Progenitor cell of endocrine pancreas (in vitro differentiated cells): ENCODE measurements around the gene MTHFD2L. TPM values are rescaled to one million over a fixed set of nuclear protein-coding genes. Genes with fewer than 3 reads are reported as not detected.

ENCODE experiments used
- DNase-seq: peaks from one replicate; pipeline ENCODE4 v3.0.0; 2021; ENCODE audit warnings: low spot score; ENCODE audit not compliant: unreplicated experiment
- H3K27ac Mint-ChIP-seq: 2 replicates; pipeline ENCODE4 v1.8.0; 2021; ENCODE audit warnings: mild to moderate bottlenecking, moderate library complexity, mixed read lengths
- H3K27me3 Mint-ChIP-seq: 2 replicates; pipeline ENCODE4 v1.8.0; 2021; ENCODE audit warnings: mixed read lengths
- H3K36me3 Mint-ChIP-seq: 2 replicates; pipeline ENCODE4 v1.8.0; 2022; ENCODE audit warnings: mixed read lengths; ENCODE audit not compliant: insufficient read depth
- H3K4me1 Mint-ChIP-seq: 2 replicates; pipeline ENCODE4 v1.8.0; 2021; ENCODE audit warnings: low read depth, mixed read lengths
- H3K4me3 Mint-ChIP-seq: 2 replicates; pipeline ENCODE4 v1.8.0; 2021; ENCODE audit warnings: low read depth, mild to moderate bottlenecking, moderate library complexity, mixed read lengths
- H3K9me3 Mint-ChIP-seq: 2 replicates; pipeline ENCODE4 v1.8.0; 2021; ENCODE audit warnings: low read depth, mixed read lengths
- total RNA-seq: library from RNA; stranded (reverse); gene quantifications from 2 replicates; pipeline ENCODE4 v1.2.1, GENCODE V29; 2021
- TF ChIP-seq, protein P1 (sequence below): fragments of 200-600 bp; sonication (generic); IDR thresholded peaks from one replicate; pipeline ENCODE4 v1.5.0; 2021; ENCODE audit warnings: antibody characterized with exemption, mild to moderate bottlenecking; ENCODE audit not compliant: unreplicated experiment

The MTHFD2L gene
- total RNA-seq, 1 donor from 2014 or later, result 23.3 TPM

DNA sequence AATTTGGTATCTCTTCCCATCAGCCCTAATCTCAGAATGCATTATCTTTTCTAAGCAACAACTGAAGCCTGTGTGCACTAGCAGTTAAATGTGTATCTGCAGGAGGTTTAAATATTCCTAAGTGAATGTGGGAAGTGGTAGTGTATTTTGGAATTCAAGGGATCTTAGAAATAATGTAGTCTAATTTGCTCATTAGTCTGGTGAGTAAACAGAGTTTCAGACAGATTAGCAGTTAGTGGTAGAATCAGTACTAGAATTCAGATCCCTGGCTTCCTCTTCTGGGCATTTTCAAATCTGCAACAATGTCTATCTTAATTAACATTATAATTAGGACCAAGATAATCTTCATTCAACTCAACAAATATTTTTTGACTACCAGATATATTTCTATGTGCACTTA is 47.2 kb upstream of the MTHFD2L start:
- no peaks in the 10 kb centered on the region for H3K9me3 Mint-ChIP-seq
- H3K36me3 Mint-ChIP-seq, result no peaks in the 10 kb centered on the region
- H3K27me3 Mint-ChIP-seq, result peaks cover 3% of the 10 kb centered on the region
- H3K4me1 Mint-ChIP-seq, result peaks cover 4% of the 10 kb centered on the region
- no peak overlapping the region for H3K27ac Mint-ChIP-seq
- no peak overlapping the region for H3K4me3 Mint-ChIP-seq
- DNase-seq, result no peak
- TF ChIP-seq, protein P1, sequence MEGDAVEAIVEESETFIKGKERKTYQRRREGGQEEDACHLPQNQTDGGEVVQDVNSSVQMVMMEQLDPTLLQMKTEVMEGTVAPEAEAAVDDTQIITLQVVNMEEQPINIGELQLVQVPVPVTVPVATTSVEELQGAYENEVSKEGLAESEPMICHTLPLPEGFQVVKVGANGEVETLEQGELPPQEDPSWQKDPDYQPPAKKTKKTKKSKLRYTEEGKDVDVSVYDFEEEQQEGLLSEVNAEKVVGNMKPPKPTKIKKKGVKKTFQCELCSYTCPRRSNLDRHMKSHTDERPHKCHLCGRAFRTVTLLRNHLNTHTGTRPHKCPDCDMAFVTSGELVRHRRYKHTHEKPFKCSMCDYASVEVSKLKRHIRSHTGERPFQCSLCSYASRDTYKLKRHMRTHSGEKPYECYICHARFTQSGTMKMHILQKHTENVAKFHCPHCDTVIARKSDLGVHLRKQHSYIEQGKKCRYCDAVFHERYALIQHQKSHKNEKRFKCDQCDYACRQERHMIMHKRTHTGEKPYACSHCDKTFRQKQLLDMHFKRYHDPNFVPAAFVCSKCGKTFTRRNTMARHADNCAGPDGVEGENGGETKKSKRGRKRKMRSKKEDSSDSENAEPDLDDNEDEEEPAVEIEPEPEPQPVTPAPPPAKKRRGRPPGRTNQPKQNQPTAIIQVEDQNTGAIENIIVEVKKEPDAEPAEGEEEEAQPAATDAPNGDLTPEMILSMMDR, result no peak

DNA sequence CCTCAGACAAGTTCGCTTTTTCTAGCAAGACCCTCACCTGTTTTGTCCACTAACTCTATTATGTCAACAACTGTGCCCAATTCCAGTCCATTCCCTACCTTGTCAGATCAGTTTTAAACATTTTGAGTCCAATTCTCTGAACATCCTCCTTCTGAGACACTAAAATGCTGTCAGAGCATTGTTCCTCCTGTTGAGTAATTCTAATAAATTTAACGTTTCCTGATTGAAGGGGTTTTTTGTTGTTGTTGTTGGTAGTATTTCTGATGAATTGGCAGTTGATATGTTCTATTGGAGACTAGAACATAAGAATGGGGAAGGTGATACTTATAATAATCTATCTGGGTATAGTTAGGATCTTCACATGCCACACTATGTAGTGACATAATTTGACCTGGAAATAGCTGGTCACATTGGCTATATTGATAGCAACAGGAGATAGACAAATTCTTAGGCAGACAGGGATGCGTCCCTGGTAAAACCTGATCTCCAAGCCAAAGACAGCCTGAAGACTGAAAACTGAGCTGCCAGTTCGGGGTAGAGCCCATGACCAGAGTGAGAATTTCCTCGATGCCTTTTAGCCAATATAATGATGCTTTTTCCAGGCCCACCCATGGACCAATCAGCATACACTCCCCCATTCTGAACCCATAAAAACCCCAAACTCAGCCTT is 46.5 kb upstream of the MTHFD2L start:
- Mint-ChIP-seq H3K27me3 (no peaks in the 10 kb centered on the region), H3K36me3 (no peaks in the 10 kb centered on the region), H3K9me3 (no peaks in the 10 kb centered on the region), H3K4me1 (peaks cover 4% of the 10 kb centered on the region), H3K27ac (no peak overlapping the region), H3K4me3 (no peak overlapping the region)
- TF ChIP-seq, protein P1, result no peak
- no peak for DNase-seq

DNA sequence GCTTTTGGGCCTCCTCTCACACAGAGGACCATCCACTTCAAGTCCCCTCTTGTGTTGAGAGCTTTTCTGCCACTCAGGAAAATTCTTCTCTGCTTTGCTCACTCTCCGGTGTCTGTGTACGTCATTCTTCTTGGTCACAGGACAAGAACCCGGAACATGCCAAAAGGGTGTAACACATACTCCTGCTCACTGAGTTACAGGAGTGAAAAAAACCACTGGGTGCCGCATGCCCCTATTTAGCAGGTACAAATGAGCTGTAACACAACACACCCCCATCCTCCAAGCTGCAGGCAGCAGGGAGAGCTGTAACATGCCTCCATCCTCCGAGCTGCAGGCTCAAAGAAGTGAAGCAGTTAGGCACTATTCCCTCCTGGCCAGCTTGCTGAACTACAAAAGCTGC is 45.9 kb upstream of the MTHFD2L start:
- TF ChIP-seq, protein P1, result no peak
- no peak for DNase-seq
- peaks cover 7% of the 10 kb centered on the region for H3K4me1 Mint-ChIP-seq
- H3K27ac Mint-ChIP-seq, result no peak overlapping the region
- H3K4me3 Mint-ChIP-seq, result no peak overlapping the region
- no peaks in the 10 kb centered on the region for H3K36me3 Mint-ChIP-seq
- H3K27me3 Mint-ChIP-seq, result no peaks in the 10 kb centered on the region
- no peaks in the 10 kb centered on the region for H3K9me3 Mint-ChIP-seq

DNA sequence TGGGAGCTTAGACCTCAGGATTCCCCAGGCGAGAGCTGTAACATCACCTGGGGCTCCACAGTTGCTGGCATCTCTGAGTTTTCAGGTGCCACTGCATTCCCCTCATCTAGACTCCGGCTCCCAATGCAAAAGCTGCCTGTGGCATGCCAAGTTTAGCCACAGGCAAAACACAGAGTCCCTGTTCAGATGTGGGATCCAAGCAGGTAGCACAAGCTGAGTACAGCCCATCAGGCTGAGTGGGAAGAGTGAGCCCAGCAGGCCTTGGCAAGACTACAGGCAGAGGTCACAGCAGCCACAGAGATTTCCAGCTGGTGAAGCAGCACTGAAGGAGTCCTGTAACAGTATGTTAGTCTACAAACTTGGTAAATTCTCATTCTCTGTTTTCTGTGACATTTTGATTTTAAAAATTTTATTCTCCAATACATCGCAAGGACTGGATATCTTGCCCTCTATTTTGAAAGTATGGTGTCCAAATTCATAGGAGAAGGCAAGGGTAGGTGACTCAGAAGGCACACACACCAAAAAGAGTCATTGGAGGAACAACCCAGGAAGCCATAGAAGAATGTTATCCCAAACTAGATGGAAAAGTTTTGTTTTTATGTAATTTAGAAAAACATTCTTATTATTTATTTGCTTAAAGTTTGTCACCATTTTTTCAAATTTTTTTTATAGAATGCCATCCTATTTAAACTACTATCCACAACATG is 45.4 kb upstream of the MTHFD2L start:
- Mint-ChIP-seq H3K4me3 (no peak overlapping the region), H3K9me3 (no peaks in the 10 kb centered on the region), H3K4me1 (peaks cover 11% of the 10 kb centered on the region), H3K27me3 (no peaks in the 10 kb centered on the region), H3K36me3 (no peaks in the 10 kb centered on the region), H3K27ac (no peak overlapping the region)
- TF ChIP-seq, protein P1, result no peak
- no peak for DNase-seq

DNA sequence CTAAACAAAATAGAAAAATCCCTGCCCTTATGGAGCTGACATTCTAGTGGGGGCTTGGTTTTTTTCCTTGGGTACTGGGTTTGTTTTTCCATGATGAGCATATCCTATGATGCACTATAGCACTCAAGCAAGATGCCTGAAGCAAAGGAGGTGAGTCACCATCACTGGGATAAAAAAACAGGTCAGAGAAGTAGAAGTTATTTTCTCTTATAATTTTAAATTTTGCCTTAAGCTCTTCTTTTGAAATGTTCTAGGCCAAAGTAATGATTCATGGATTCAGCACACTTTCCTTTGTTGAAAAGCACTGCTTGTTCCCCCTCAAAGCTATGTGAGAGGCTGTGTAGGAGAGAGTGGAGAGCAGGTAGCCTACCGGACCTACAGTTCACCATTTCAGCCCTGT is 43.7 kb upstream of the MTHFD2L start:
- Mint-ChIP-seq H3K4me1 (peaks cover 11% of the 10 kb centered on the region), H3K27ac (no peak overlapping the region), H3K9me3 (no peaks in the 10 kb centered on the region), H3K4me3 (no peak overlapping the region), H3K36me3 (no peaks in the 10 kb centered on the region), H3K27me3 (no peaks in the 10 kb centered on the region)
- TF ChIP-seq, protein P1, result no peak
- DNase-seq, result no peak
